Astrocyte of the cerebellum (primary cell): ENCODE results near the gene LCE3D.
"Not testable (repeated sequence)": the region's sequence is repeated elsewhere in the genome, so short reads cannot be mapped to it uniquely, and the experiment has no call there.

Experiments
- DNase-seq: peaks from one replicate; pipeline ENCODE4 v3.0.0-alpha.2; 2011; ENCODE audit warnings: low read depth
- H3K4me3 ChIP-seq: 2 replicates; pipeline ENCODE4 v1.5.1; 2011; ENCODE audit warnings: mild to moderate bottlenecking, low read depth, low read length, moderate library complexity
- in situ Hi-C: cut with HindIII; loops from 2 replicates; pipeline ENCODE4 v1.10.0; 2017; ENCODE audit warnings: low sequenced_read_pairs
- TF ChIP-seq, protein P1 (sequence below): IDR thresholded peaks from 2 replicates; pipeline ENCODE4 v1.5.1; 2012; ENCODE audit warnings: low read length, low read depth, moderate library complexity, mild to moderate bottlenecking; ENCODE audit errors: missing control alignments

LCE3D gene

DNA sequence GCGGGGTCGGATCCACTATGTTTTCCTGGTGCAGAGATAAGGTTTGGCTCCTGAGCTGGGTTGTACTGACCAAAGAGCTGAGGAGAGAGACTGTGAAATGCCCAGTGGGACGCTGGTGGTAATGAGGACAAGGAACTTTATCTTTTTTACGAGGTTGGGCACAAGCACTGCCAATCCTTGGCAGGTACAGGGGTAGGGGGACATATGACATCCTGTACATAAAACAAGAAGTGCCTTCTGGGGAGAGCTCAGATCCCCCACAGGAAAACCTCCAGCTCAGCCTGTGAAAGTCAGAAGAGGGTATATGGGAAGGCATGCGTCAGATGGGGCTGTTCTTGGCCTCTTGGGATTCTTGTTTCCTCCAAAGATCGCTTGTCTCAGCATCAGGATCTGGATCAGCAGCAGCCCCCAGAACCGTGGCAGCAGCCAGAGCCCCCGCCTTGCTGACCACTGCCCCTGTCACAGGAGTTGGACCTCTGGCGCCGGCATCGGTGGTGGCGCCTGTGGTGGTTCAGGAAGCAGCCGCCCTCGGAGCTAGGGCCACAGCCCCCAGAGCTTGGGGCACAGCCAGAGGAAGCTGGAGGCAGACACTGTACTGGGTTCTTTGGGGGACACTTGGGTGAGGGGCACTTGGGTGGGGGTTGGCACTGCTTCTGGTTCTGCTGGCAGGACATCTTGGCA, 14.6 kb downstream of the LCE3D start:
- H3K4me3 ChIP-seq: no peak overlapping the region
- DNase-seq: no peak
- in situ Hi-C loops: no loop called here
- TF ChIP-seq, protein P1, sequence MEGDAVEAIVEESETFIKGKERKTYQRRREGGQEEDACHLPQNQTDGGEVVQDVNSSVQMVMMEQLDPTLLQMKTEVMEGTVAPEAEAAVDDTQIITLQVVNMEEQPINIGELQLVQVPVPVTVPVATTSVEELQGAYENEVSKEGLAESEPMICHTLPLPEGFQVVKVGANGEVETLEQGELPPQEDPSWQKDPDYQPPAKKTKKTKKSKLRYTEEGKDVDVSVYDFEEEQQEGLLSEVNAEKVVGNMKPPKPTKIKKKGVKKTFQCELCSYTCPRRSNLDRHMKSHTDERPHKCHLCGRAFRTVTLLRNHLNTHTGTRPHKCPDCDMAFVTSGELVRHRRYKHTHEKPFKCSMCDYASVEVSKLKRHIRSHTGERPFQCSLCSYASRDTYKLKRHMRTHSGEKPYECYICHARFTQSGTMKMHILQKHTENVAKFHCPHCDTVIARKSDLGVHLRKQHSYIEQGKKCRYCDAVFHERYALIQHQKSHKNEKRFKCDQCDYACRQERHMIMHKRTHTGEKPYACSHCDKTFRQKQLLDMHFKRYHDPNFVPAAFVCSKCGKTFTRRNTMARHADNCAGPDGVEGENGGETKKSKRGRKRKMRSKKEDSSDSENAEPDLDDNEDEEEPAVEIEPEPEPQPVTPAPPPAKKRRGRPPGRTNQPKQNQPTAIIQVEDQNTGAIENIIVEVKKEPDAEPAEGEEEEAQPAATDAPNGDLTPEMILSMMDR: no peak

DNA sequence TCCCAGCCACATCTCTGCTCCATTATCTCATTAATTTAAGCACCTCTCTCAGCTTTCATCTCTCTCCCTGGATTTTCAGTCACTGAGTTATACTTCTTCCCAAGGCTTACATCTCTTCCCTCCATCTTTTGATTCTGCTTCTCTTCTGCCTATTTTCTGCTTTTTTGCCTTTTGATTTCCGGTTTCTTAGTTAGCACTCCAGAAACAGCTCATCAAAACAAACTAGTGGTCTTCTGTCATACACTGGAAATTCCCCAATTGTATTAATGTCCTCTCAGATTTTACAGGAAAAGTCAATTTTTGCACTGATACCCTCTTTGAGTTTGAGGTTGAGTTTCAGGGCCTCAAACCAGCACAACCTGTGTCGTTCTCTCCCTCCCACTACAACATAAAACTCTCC, 15.2 kb downstream of the LCE3D start:
- TF ChIP-seq, protein P1: no peak
- no peak overlapping the region for H3K4me3 ChIP-seq
- in situ Hi-C loops: no loop called here
- DNase-seq: no peak

DNA sequence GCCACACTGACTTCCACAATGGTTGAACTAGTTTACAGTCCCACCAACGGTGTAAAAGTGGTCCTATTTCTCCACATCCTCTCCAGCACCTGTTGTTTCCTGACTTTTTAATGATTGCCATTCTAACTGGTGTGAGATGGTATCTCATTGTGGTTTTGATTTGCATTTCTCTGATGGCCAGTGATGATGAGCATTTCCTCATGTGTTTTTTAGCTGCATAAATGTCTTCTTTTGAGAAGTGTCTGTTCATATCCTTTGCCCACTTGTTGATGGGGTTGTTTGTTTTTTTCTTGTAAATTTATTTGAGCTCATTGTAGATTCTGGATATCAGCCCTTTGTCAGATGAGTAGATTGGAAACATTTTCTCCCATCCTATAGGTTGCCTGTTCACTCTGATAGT, 32.0 kb downstream of the LCE3D start:
- in situ Hi-C loops, H3K4me3 ChIP-seq, DNase-seq: not testable (repeated sequence)

DNA sequence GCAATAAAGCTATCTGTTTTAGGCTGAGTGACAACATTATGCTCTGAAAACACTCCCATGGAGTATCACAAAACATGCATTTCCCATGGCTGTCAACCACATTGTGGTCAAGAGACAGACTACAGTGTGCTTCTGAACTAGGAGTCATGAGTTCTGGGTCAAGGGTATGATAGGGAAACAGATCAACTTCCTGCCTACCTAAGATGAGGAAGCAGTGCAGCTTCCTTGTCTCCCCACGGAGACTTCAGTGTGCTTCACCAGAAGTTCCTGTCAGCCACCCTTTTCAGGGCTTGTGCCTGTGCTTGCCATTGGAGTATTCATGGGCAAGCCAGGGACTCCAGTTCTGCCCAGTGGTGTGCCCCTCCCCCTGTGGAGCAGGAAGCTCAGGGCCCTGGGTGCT, 33.6 kb downstream of the LCE3D start:
- no peak for DNase-seq
- in situ Hi-C loops: no loop called here
- TF ChIP-seq, protein P1: no peak
- no peak overlapping the region for H3K4me3 ChIP-seq

DNA sequence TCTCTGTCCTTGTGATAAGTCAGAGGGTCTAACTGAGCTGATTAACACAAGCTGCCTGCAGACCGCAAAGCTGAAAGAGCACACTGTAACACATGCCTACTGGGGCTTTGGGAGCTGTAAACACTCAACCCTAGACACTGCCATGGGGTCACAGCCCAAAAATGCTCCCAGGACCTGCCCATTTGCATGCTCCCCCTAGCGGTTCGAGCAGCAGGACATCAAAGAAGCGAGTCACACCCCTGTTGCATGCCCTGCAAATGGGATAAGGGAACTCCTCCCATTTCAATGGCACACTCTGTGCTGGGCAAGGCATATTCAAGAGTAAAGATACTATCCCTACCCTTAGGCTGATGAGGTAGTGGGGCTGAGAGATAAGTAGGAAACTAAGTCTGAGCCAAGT, 36.5 kb downstream of the LCE3D start:
- in situ Hi-C loops: no loop called here

DNA sequence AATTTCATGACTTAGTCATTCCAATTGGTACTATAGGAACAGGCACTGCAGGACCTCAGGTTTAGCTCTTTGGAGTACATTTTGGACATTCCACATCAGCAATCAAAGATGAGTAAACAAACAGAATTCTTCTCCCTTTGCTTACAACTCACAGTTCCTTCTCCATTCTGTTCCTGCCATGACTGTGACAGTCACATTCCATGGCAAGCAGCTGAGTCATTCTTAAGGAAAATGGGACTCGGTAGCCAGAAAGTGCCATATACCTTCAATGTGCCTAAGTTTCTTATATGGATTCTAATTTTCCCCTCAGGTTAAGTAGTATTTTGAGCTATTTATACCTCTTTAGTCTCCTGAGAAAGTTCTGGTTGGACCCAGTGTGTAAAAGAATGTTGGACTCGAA, 40.4 kb downstream of the LCE3D start:
- in situ Hi-C loops: no loop called here
- no peak overlapping the region for H3K4me3 ChIP-seq
- TF ChIP-seq, protein P1: no peak
- DNase-seq: no peak

More for the DNA sequence above, 36.5 kb downstream of the LCE3D start:
- TF ChIP-seq, protein P1: no peak
- DNase-seq: no peak
- no peak overlapping the region for H3K4me3 ChIP-seq

DNA sequence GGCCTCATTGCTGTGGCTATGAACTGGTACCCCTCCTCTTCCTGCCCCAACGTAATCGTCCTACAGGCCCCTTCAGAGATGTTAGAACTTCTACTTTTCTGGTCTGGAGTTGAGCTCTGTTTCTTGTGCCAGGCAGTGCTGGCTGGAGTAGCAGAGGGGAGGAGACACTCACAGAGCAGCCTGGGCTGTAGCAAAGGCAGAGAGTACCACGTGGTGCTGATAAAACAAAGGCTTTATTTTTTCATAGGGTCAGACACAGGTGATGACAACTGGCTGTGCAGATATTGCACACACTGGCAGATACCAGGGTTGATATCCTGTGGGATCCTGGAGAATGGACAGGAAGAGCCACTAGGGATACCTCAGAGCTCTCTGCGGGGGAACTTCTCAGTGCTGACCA, 42.8 kb downstream of the LCE3D start:
- H3K4me3 ChIP-seq: no peak overlapping the region
- in situ Hi-C loops: no loop called here
- TF ChIP-seq, protein P1: no peak
- no peak for DNase-seq
